Kidney epithelial cell (primary cell): ENCODE results near the gene FAM200C. TPM values are rescaled to one million over a fixed set of nuclear protein-coding genes. Genes with fewer than 3 reads are reported as not detected.

ENCODE experiments used
- total RNA-seq: library from RNA; depleted of rRNA; stranded (reverse); fragments of >200 nt; gene quantifications from 2 replicates; pipeline ENCODE4 v1.2.3, GENCODE V29; 2015

The FAM200C gene
- total RNA-seq, 1 donor from 2014 or later: 1.9 TPM

Other genes with a start within 250 kb of the FAM200C start
- not detected in 2 replicates for gene FABP6, start 170.5 kb downstream of the FAM200C start, total RNA-seq
- 21.9 and 23.4 TPM in 2 replicates for gene CCNJL, start 87.5 kb downstream of the FAM200C start, total RNA-seq
- 0.07 TPM in 1 of 2 replicates, not detected in the other for gene C1QTNF2, start 29.4 kb downstream of the FAM200C start, total RNA-seq
- 33.3 and 41.2 TPM in 2 replicates for gene SLU7, start 19.0 kb upstream of the FAM200C start, total RNA-seq
- 26.0 and 38.9 TPM in 2 replicates for gene PTTG1, start 21.8 kb upstream of the FAM200C start, total RNA-seq